Stimulated activated CD4-positive, alpha-beta T cell treated with anti-CD3 and anti-CD28 coated beads, Interleukin-4, amount 100 ng/mL, for 1 hour (primary cell): ENCODE data around the gene RAB40C.
"Not testable (repeated sequence)": the region's sequence is repeated elsewhere in the genome, so short reads cannot be mapped to it uniquely, and the experiment has no call there.

Experiments
- DNase-seq: peaks from one replicate; pipeline ENCODE4 v3.0.0-alpha.2; 2020

RAB40C gene

GRCh38 chr16:591231-591630 lies 1.4 kb downstream of the RAB40C start:
- no peak for DNase-seq

GRCh38 chr16:591892-592517 lies 2.1 kb downstream of the RAB40C start:
- no peak for DNase-seq

DNA sequence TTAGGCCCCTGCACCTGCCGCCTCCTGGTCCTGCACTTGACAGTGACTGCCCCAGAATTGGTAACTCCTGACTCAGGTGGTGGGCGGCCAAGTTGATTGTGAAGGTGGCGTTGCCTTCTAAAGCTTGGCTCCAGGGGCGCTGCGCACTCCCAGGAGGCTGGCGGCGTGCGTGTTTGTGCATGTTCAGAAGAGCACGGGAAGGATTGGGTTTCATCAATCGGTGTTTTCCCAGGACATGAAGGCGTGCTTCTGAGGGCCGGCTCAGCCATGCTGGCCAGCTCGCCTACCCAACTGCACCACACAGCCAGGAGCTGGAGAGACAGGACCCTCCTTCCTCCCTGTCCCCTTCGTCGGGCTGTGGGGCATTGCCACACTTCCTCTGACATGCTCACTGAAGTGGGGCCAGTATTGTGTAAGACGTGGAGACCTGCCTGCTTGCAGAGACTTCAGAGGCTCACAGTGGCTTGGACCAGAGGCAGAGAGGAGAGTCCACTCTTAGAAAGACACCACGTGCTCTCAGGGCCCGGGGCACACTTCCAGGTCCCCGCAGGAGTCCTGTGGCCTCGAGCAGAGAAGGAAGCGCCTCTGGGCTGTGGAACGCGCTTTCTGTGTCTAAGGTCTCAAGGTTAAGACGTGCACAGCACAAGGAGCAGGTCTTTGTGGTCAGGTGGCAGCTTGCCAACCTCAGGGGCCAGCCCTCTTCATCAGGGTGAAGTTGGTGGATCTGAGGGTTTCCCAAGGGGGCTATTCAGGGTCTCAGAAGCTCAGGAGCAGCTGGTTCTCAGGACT lies 2.8 kb downstream of the RAB40C start:
- no peak for DNase-seq

- no peak for DNase-seq
These were observed 3.5 kb downstream of the RAB40C start for GRCh38 chr16:593406-593805.

- DNase-seq, result no peak
These were observed 3.9 kb downstream of the RAB40C start for GRCh38 chr16:593807-594206.

DNA sequence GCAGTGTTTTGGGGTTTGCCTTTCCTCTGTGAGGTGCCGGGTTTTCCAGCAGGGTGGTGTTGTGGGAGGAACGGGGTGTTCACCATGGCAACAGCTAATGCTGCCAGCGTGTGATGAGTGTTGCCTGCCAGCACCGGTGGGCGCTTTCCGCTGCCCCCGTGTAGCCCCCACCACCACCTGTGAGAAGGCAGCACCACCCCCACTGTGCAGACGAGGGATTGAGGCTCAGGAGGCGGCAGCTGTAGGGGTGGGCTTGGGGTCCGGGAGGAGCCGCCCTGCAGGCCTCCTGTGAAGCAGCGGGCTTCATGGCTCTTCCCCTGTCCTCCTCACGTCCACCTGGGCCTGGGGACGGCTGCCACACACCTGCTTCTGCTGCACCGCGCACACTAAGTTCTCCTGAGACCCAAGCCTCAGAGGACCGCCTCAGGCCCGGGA lies 5.2 kb downstream of the RAB40C start:
- no peak for DNase-seq

GRCh38 chr16:595942-596735 lies 6.3 kb downstream of the RAB40C start:
- no peak for DNase-seq

- no peak for DNase-seq
These were observed 6.8 kb downstream of the RAB40C start for GRCh38 chr16:596736-597060.

DNA sequence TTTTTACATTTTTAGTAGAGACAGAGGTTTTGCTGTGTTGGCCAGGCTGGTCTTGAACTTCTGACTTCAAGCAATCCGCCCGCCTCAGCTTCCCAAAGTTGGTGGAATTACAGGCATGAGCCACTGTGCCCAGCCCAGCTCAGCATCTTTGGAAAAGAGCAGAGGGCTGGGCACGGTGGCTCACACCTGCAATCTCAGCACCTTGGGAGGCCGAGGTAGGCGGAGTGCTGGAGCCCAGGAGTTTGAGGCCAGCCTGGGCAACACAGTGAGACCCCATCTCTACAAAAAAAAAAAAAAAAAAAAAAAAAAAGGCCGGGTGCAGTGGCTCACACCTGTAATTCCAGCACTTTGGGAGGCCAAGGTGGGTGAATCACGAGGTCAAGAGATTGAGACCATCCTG lies 7.8 kb downstream of the RAB40C start:
- DNase-seq, result not testable (repeated sequence)

GRCh38 chr16:598823-599739 lies 9.2 kb downstream of the RAB40C start:
- DNase-seq, result no peak

DNA sequence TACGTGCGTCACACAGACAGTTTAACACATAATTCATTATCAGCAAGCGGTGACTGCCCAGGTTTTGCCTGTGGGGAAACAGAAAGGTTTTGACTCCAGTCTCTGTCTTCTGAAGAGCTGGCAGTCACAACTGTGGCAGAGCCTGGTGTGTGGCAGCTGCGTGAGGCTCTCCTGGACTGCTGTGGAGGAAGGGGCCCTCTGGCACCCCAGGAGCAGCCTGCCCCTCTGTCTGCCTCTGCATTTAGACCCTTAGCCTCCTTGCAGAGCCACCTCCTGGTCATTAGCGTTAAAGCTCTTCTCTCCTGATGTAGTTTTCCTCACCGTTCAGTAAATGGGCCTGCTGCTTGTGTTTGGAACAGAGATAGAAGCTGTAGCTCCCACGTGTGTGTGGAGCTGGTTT lies 10.9 kb downstream of the RAB40C start:
- DNase-seq, result no peak

- no peak for DNase-seq
These were observed 14.1 kb downstream of the RAB40C start for GRCh38 chr16:603933-604332.

- no peak for DNase-seq
These were observed 16.9 kb downstream of the RAB40C start for GRCh38 chr16:606656-607307.

GRCh38 chr16:608019-608418 lies 18.2 kb downstream of the RAB40C start:
- peak; percentile 38 for DNase-seq

DNA sequence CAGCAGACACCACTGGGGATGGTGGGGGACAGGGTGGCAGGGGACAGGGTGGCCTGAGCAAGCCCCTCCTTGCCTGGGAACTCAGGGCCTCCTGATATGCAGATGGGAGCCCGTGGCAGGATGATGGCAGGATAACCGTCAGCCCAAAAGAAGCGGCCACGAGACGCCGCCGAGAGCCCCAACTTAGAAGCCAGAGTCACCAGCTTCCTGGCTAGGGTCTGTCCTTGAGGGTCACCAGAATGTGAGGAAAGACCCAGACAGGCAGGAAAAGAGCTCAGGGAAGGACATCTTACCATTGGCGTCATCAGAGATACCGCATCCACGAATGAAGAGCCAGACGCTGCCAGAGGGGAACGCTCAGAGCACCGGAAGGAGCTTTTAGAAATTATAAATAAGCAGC lies 19.4 kb downstream of the RAB40C start:
- DNase-seq, result no peak

DNA sequence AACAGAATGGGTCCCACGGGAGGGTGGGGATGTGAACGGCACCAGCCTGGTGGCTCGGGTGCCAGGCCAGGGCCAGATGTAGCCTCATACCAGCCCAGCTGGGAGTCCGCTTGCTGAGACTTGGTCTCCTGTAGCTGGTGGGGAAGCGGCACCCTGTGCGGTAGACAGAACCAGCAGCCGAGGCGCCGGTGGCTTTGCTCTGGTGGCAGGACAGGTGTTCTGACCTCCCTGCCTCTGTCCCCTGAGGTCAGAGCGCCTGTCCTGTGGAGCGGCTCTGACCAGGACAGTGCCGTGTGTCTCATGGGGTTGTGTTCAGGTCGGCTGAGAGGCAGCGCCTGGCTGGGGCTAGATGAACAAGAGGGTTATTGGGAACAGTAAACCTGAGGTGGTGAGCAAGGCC lies 20.1 kb downstream of the RAB40C start:
- no peak for DNase-seq

DNA sequence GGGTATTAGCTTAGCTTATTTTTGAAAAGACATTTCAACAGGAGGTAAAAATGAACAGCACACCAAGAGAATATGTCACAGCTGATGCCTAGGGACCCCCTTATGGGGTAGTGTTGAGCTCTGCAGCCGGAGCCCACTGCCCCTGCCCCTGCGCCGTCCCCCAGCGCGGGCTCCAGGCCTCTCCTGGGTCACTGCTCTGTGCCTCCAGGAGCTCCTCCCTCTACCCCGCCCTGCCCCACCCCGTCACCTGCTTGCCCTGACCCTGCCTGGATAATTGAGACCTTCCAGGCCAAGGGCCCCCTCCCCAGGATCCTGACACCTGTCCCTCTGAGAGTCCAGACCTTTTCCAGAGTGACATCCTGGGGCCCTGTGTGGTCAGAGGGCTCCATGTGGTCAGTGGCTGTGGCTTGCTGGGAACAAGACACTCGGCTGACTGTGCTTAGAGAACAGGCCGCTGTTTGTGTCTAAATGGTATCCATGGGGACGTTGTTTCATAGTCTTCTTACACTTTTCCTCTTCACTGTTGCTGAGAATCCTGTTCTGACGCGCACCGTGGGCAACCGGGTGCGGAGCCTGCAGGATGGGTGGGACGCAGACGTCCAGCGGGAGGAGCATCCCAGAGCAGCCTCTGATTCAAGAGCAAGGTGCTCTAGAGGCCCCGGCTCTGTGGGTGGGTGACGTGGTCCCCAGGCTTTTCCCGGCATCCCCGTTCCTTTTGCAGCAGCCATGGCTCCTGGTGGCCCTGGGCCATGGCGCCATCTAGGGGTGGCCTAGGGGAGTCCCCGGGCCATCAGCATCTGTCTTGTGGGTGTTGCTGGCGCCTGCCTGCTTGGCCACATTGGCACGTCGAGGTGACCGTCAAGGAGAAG lies 20.9 kb downstream of the RAB40C start:
- peak; percentile 61 for DNase-seq

DNA sequence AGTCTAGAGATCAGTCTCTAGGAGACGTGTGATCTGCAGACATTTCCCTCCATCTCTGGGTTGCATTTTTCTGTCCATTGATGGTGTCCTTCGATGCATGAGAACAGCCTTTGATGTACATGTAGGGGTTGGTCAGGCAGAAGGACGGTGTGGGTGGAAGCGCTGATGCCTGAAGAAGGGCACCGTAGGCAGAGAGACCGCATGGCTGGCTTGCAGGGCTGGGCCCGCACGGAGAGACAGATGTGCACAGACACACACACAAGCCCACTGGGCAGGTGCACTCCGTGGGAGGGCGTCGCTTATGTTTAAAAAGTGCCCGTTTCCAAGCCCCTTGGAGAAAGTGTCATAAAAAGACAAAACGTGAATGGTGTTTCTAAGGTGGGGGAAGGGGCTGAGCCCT lies 25.3 kb downstream of the RAB40C start:
- no peak for DNase-seq

- DNase-seq, result no peak
These were observed 27.1 kb downstream of the RAB40C start for GRCh38 chr16:616733-617586.

DNA sequence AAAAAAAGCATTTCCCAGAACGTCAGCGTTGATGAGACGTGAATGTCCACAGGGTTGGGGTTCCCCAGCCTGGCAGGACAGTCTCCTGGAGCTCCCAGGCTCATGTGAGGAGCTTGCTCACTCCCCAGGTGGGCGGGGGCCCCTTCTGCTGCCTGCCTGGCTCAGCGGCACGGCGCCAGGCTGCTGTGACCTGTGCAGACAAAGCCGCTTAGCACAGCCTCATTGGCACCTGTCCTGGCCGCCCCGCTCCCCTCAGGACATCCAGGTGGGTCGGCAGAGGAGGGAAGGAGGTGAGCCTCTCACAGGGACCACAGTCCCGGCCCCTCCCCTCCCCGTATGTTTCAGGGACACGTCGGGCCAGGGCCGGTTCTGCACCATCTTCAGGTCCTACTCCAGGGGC lies 28.0 kb downstream of the RAB40C start:
- DNase-seq, result no peak
